ENCODE results near the gene GTF2B. TPM values are rescaled to one million over a fixed set of nuclear protein-coding genes. Genes with fewer than 3 reads are reported as not detected.

GTF2B gene
- total and polyA plus RNA-seq, 9 of the 15 experiments (the other 6 are each of a cell fraction or from before 2014, with no cell fraction given): 34.5 to 113 (median 66.0) TPM

DNA sequence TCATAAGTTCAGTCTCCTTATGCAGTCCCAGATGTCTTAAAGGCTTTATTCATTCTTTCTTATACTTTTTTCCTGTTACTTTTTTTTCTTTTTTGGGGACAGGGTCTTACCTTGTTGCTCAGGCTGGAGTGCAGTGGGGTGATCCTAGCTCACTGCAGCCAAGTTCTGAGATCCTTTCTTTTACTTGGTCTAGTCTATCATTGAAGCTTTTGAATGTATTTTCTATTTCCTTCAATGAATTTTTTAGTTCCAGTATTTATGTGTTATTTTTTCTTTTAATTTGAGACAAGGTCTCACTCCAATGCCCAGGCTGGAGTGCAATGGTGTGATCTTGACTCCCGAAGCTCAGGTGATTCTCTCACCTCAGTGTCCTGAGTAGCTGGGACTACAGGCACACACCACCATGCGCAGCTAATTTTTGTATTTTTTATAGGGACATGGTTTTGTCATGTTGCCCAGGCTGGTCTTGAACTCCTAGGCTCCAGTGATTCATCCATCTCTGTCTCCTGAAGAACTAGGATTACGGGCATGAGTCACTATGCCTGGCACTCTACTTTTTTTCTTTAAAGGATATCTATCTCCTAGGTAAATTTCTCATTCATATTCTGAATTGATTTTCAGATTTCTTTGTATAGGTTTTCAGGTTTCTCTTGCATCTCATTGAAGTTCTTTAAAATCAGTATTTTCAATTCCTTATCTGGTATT is 26.1 kb upstream of the GTF2B start (continued):
- TF ChIP-seq, protein P1, sequence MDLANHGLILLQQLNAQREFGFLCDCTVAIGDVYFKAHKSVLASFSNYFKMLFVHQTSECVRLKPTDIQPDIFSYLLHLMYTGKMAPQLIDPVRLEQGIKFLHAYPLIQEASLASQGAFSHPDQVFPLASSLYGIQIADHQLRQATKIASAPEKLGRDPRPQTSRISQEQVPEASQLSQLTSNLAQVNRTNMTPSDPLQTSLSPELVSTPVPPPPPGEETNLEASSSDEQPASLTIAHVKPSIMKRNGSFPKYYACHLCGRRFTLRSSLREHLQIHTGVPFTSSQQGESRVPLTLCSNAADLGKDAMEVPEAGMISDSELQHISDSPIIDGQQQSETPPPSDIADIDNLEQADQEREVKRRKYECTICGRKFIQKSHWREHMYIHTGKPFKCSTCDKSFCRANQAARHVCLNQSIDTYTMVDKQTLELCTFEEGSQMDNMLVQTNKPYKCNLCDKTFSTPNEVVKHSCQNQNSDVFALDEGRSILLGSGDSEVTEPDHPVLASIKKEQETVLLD (IDR thresholded peaks at IDR 0.05): no peak
- TF ChIP-seq CHCHD3 (CRISPR knock-in tag; IDR thresholded peaks at IDR 0.05): no peak
- TF ChIP-seq CBX5 (IDR thresholded peaks at IDR 0.05; ENCODE audit: borderline replicate concordance, low read depth): peak; percentile 57; the same call in 1 of the 2 replicates
- TF ChIP-seq TRIM28 (IDR thresholded peaks at IDR 0.05): peak; percentile 98
- TF ChIP-seq, protein P2, sequence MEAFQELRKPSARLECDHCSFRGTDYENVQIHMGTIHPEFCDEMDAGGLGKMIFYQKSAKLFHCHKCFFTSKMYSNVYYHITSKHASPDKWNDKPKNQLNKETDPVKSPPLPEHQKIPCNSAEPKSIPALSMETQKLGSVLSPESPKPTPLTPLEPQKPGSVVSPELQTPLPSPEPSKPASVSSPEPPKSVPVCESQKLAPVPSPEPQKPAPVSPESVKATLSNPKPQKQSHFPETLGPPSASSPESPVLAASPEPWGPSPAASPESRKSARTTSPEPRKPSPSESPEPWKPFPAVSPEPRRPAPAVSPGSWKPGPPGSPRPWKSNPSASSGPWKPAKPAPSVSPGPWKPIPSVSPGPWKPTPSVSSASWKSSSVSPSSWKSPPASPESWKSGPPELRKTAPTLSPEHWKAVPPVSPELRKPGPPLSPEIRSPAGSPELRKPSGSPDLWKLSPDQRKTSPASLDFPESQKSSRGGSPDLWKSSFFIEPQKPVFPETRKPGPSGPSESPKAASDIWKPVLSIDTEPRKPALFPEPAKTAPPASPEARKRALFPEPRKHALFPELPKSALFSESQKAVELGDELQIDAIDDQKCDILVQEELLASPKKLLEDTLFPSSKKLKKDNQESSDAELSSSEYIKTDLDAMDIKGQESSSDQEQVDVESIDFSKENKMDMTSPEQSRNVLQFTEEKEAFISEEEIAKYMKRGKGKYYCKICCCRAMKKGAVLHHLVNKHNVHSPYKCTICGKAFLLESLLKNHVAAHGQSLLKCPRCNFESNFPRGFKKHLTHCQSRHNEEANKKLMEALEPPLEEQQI (IDR thresholded peaks at IDR 0.05): 0 out of 2 replicates have a peak, but pooled peaks have one; percentile 17
- TF ChIP-seq, protein P3, sequence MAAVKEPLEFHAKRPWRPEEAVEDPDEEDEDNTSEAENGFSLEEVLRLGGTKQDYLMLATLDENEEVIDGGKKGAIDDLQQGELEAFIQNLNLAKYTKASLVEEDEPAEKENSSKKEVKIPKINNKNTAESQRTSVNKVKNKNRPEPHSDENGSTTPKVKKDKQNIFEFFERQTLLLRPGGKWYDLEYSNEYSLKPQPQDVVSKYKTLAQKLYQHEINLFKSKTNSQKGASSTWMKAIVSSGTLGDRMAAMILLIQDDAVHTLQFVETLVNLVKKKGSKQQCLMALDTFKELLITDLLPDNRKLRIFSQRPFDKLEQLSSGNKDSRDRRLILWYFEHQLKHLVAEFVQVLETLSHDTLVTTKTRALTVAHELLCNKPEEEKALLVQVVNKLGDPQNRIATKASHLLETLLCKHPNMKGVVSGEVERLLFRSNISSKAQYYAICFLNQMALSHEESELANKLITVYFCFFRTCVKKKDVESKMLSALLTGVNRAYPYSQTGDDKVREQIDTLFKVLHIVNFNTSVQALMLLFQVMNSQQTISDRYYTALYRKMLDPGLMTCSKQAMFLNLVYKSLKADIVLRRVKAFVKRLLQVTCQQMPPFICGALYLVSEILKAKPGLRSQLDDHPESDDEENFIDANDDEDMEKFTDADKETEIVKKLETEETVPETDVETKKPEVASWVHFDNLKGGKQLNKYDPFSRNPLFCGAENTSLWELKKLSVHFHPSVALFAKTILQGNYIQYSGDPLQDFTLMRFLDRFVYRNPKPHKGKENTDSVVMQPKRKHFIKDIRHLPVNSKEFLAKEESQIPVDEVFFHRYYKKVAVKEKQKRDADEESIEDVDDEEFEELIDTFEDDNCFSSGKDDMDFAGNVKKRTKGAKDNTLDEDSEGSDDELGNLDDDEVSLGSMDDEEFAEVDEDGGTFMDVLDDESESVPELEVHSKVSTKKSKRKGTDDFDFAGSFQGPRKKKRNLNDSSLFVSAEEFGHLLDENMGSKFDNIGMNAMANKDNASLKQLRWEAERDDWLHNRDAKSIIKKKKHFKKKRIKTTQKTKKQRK (IDR thresholded peaks at IDR 0.05; ENCODE audit: borderline replicate concordance, low read depth, low read length): 0 out of 2 replicates have a peak, but pooled peaks have one; percentile 10
- TF ChIP-seq MTA3 (IDR thresholded peaks at IDR 0.05; ENCODE audit: borderline replicate concordance): no peak
- TF ChIP-seq ZEB2 (IDR thresholded peaks at IDR 0.05): peak; percentile 55; the same call in 1 of the 2 replicates
- no peak for TF ChIP-seq ZNF140 (CRISPR knock-in tag; IDR thresholded peaks at IDR 0.05)
- TF ChIP-seq, protein P4, sequence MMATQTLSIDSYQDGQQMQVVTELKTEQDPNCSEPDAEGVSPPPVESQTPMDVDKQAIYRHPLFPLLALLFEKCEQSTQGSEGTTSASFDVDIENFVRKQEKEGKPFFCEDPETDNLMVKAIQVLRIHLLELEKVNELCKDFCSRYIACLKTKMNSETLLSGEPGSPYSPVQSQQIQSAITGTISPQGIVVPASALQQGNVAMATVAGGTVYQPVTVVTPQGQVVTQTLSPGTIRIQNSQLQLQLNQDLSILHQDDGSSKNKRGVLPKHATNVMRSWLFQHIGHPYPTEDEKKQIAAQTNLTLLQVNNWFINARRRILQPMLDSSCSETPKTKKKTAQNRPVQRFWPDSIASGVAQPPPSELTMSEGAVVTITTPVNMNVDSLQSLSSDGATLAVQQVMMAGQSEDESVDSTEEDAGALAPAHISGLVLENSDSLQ (IDR thresholded peaks at IDR 0.05): no peak
- TF ChIP-seq HLTF (IDR thresholded peaks at IDR 0.05): peak; percentile 95
- TF ChIP-seq, protein P5, sequence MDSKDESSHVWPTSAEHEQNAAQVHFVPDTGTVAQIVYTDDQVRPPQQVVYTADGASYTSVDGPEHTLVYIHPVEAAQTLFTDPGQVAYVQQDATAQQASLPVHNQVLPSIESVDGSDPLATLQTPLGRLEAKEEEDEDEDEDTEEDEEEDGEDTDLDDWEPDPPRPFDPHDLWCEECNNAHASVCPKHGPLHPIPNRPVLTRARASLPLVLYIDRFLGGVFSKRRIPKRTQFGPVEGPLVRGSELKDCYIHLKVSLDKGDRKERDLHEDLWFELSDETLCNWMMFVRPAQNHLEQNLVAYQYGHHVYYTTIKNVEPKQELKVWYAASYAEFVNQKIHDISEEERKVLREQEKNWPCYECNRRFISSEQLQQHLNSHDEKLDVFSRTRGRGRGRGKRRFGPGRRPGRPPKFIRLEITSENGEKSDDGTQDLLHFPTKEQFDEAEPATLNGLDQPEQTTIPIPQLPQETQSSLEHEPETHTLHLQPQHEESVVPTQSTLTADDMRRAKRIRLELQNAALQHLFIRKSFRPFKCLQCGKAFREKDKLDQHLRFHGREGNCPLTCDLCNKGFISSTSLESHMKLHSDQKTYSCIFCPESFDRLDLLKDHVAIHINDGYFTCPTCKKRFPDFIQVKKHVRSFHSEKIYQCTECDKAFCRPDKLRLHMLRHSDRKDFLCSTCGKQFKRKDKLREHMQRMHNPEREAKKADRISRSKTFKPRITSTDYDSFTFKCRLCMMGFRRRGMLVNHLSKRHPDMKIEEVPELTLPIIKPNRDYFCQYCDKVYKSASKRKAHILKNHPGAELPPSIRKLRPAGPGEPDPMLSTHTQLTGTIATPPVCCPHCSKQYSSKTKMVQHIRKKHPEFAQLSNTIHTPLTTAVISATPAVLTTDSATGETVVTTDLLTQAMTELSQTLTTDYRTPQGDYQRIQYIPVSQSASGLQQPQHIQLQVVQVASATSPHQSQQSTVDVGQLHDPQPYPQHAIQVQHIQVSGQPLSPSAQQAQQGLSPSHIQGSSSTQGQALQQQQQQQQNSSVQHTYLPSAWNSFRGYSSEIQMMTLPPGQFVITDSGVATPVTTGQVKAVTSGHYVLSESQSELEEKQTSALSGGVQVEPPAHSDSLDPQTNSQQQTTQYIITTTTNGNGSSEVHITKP (IDR thresholded peaks at IDR 0.05; ENCODE audit: partially characterized antibody): peak; percentile 45

Measured in K562 (cell line).